Stimulated activated CD4-positive, alpha-beta T cell treated with anti-CD3 and anti-CD28 coated beads, Interleukin-4, amount 100 ng/mL, for 1 hour (primary cell): Measurements from ENCODE around the gene RPS28.
"Not testable (repeated sequence)": the region's sequence is repeated elsewhere in the genome, so short reads cannot be mapped to it uniquely, and the experiment has no call there.

Experiments
- DNase-seq: peaks from one replicate; pipeline ENCODE4 v3.0.0-alpha.2; 2020

RPS28 gene

DNA sequence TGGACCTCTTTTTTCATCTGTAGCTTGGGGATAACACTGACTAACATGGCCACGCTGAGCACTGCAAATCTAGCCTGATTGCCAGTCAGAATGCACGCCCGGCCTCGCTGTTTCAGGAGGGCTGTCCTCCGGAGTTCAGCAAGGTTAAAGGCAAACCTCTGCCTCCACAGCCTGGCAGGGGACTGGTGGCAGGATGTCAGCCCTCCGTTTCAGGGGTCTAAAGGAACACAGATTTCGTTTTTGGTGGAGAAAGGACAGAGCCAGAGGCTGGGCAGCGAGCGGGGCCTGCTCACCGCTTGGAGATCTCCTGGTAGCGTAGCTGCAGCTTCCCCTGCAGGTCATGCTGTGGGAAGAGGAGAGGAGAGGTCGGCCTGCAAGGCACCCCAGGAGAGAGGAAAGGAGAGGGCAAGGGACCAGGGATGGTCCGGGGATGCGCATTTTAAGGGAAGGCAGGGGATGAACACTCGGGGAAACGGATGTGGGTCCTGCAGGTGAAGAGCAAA is 681 bp upstream of the RPS28 start:
- DNase-seq = no peak

DNA sequence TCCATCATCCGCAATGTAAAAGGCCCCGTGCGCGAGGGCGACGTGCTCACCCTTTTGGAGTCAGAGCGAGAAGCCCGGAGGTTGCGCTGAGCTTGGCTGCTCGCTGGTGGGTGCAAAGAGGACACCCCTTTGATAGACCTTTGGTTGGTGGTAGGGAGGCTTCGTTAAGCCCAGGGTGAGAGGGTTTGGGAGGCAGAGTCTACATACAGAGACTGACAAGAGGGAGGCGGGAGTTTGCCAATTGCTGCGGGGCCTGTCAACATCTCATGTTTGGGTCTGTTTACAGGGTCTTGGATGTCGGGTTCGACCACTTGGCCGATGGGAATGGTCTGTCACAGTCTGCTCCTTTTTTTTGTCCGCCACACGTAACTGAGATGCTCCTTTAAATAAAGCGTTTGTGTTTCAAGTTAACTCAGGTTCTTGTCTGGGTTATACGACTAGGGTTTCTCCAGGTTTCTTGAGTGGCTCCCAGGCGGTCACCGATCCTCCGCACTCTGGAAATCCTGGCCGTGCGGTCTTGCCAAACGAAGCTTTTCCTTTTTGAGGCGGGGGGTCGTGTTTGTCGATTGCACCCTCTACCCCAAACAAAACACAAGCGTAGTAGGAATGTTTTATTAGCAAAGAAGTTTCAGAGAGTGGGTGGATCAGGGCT is 816 bp downstream of the RPS28 start:
- no peak for DNase-seq

DNA sequence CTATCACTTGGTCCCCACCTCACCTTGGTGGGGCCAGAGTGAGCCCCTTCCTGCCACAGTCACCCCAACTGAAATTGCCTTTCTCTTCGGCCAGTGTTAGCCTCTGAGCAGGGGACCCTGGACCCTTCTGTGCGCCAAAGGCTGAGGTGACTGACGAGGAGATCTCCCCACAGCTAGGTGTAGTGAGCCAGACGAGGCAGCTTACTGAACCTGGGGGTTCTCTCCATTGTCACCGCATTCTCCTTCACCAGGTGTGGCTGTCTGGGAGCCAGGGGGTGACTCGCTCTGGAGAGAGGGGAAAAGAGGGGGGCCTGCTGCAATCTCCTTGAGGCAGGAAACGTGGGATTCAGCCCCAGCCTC is 1.3 kb downstream of the RPS28 start:
- no peak for DNase-seq

DNA sequence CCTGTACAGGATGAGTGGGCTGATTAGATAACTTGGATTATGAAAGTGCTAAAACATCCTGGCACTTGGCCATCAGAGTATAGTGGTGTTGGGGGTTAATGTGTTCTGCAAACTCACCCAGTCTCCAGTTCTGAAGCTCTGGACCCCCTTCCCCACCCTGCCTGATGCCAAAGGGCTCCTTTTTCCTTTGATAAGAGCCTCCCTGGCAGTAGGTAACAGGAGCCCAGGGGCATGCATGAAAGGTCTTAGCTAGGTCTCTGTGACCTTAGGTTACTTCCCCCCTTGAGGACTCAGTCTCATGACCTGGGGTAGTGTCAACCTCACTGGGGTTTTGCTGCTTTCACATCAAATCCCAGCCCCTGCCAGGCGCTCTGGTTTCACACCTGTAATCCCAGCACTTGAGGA is 2.5 kb downstream of the RPS28 start:
- DNase-seq = no peak

DNA sequence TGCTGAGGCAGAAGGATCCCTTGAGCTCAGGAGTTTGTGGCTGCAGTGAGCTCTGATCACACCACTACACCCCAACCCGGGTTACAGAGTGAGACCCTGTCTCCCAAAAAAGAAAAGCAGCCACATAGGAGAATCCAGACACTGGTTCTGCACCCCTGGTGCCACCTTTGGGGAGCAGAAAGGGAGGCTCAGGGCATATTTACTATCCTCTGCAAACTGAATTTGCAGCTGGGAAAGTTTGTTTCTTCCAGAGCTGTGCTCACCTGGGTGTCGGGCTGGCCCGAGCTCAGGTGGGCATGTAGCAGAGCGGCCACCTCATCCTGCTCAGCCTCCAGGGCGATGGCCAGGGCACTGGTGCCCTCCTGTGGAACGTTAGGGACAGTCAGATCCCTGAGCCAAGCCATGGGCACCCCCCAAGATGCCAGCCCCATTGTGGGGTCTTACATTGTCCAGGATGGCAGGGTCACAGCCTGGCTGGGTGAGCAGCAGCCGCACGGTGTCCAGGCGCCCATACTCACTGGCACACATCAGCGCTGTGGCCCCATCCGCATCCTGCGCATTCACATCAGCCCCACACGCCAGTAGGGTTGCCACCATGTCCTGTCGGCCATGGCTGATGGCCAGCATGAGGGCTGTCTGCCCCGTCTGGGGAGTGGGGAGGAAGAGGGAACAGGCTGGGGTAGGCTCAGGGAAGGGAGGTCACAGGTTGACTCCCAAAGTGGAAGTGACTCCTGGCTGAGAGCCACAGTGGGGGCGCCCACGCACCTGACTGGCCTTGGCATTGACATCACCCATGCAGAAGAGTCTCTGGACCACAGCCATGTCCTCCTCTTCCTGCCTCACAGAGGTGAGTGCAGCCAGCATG is 3.1 kb downstream of the RPS28 start:
- DNase-seq = no peak

DNA sequence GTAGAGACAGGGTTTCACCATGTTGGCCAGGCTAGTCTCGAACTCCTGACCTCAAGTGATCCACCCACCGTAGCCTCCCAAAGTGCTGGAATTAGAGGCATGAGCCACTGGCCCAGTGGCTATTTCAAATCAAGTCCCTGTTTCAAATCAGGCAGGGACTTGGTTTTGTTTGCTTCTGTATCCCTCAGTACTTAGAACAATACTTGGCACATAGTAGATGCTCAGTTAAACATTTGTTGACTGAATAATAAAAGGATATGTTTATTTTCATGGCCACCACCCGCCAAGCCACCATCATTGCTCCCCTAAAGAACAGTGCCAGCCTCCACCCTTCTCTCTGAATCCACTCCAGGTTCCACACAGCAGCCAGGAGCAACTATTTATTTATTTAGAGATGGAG is 4.2 kb downstream of the RPS28 start:
- DNase-seq = no peak

DNA sequence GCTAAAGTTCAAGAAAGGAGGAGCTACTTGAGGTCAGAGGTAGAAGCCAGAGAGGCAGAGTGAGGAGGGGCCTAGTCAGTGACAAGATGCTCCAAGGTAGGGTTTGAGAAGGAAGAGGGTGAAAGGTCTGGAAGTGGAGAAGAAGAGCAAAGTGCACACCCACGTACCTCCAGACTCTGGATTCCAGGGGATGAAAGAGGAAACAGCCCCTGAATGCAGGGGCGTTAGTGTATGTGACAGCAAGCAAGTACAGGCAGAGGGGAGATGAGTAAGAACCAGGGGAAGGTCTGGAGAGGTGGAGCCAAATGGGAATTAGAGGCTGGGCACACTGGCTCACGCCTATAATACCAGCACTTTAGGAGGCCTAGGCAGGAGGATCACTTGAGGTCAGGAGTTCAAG is 8.7 kb downstream of the RPS28 start:
- no peak for DNase-seq

DNA sequence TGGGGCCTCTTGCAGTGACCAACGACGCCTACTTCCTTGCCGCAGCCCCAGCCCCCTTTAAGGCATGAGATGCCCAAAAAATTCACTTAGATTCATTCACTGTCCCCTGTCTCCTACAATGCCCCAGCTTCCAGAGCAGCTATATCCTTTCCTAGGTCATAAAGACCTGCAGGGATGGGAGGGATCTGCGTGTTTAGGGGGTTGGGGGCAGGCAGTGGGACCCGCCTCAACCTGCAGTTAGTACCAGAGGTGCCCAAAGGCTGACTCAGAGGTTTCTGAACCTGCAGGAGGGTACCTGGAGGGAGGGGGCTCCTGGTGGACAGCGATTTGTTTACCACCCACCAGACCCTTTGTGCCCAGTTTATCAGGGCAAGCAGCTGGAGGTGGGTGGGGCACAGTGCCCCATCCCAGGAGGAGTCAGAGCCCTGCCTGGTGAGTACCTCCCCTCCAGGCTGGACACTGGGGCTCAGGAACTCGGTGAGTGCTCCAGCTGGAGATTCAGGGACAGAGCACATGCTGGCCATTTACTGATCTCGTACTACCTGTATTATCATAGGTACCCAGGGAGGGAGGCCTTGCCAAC is 10.1 kb downstream of the RPS28 start:
- no peak for DNase-seq

DNA sequence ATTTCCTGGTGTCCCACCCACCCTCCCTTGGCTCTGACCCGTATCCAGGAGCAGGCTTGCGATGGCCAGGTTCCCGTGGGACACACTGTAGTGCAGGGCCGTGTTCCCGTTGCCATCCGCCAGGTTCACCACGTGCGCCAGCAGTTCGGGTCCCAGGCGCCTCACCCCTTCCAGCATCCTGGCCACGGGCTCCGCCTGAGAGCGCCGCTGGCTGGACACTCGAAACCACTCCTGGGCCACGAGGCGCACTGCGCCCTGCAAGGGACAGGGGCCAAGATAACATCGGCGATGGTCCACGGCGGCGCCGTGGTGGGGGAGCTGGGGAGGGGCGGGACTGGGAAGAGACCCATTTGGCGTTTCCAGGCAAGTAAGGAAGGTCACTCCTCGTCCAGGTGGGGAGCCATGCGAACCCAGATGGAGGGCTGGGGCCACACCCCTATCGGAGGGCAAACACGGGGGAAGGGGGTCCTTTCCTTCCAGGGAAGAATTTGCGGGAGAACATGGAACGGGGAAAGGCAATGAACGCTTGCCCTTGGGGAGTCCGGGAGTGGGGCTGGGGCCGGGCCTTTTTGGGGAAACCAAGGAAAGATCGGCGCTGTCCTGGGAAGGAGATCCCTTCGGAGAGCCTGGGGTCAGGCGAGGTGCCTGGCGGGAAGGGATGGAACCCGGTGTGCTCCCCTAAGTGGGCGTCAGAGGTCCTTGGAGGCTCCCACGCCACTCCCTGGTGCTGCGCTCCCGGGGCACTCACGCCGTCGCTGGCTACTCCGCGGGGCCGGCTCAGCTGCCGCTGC is 11.9 kb downstream of the RPS28 start:
- no peak for DNase-seq

DNA sequence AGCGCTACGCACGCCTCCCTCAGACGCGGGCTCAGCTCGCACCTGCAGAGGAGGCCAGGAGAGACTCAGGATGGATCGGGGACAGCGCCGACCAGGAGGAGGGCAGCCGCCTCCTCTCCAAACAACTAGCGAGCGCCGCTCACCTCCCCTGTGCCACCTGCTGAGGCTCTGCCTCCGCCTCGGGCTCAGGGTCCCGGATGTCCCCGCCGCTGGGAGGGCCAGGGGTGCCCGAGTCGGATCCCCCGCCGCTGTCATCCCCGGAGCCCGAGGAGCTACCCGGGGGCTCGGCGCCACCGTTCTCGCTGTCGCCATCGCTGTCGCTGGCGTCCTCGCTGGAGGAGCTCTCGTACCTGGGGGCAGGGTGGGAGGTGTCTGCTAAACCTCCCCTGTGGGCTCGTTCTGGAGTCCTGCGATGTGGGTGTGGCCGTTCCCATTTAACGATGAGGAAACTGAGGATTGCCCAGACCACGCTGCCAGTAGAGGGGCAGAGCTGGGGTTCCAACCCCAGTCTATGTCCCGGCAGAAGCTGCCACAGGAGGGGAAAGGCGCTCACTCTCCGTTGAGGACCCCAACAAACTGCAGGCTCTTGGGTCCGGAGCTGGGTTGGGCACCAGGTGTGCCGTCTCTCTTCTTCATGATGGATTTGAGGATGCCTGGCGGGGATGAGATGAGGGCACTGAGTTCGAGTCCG is 12.6 kb downstream of the RPS28 start:
- DNase-seq = no peak

DNA sequence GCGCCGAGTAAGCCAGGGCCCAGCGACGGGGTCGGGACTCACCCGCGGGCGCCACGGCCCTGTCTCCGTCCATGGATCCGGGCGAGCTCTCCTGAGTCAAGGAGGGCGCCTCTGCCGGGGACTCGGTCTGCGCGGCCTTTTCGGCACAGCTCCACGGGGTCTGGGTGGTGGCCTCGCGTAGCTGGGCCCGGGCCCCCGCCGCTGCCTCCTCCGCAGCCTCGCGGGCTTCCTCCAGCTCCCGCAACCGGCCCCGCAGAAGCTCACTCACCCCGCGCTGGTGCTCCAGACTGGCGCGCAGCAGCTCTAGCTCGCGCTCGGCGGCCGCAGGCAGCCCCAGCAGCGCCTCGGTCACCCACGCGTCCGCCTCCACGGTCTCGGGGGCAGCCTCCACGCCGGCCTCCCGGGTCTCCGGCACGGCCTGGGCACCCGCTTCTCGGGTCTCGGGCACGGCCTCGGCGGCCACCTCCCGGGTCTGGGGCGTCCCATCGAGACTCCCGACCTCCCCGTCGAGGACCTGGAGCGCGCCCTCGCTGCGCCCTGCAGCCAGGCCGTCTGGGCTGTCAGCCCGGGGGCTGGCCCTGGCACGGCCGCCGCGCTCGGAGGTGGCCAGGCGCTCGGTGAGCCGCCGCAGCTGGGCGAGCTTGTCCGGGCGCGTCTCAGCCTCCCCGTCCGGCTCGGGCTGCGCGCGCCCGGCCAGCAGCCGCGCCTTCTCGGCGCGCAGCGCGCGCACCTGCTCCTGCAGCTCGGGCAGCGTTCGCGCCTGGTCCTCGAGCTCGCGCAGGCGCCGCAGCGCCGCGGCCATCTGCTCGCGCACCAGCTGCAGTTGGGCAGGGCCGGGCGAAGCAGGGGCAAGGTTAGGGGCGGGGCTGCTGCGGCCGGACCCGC is 13.4 kb downstream of the RPS28 start:
- DNase-seq = no peak

DNA sequence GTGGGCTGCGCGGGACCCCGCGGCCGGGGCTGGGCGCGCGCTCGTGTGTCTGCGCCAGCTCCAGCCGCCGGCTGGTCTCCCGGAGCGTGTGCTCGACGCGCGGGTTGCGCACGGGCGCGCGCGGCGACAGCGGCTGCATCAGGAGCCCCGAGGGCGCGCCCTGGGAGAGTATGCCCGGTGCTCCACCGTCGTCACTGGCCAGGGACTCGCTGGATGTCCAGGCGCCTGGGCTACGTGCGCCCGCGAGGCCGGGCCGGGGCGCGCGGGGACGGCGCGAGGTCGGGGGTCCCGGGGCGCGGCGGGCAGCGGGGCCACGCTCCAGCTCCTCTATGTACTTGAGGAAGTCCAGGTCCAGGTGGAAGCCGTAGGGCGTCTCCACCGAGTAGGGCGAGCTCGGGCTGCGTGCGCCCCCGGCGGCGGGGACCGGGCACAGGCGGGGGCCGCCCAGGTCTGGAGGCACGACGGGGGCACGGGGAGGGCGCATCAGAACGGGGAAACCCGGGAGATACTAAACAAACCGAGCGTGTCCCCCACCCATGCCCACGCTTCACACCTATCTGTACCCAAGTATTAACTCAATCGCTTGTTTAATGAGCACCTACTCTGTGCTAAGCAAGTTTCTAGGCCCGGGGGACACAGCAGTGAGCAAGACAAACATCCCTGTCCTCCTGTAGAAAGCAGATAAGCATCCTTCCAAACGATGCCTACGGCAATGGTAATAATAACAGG is 14.2 kb downstream of the RPS28 start:
- DNase-seq = peak; percentile 39

DNA sequence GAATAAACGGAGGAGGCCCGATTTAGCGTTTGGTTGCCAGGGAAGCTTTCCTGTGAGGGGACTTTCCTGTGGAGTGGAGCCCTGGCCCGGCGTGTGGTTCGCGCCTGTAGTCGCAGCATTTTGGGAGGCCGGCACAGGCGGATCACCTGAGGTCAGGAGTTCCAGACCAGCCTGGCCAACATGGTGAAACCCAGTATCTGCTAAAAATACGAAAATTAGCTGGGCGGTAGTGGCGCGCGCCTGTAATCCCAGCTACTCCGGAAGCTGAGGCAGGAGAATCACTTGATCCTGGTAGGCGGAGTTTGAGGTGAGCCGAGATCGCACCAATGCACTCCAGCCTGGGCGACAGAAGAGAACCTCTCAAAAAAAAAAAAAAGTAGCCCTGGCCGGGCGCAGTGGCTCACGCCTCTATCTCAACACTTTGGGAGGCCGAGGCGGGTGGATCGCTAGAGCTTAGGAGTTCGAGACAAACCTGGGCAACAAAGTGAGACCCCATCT is 14.8 kb downstream of the RPS28 start:
- no peak for DNase-seq

DNA sequence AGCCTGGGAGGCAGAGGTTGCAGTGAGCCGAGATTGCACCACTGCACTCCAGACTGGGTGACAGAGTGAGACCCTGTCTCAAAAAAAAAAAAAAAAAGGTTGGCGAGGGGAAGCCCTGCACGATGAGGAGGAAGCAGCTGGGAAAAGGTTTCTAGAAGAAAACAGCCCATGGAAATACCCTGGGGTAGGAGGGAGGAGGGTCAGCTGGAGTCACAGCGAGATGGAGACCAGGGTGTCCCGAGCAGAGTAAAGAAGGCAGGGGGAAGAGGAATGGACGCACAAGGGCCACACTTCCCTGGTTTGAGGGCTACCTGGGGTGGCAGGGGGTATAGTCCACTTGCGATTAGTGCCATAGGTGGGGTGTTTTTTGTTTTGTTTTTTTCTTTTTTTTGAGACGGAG is 15.4 kb downstream of the RPS28 start:
- DNase-seq = no peak

DNA sequence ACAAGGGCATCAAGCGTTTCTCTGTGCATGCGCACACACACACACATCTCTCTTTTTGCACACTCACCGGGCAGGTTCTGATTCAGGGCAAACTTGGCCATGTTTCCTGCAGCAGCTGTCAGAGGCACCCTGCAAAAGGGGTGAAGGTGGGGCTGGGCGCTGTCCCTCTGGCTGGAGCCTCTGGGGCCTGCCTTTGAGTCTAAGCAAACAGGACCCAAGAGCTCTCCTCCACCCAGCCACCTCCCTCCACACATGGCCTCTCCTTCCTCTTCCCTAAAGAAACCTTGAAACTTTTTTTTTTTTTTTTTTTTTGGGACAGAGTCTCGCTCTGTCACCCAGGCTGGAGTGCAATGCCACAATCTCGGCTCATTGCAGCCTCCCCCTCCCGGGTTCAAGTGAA is 16.4 kb downstream of the RPS28 start:
- no peak for DNase-seq

DNA sequence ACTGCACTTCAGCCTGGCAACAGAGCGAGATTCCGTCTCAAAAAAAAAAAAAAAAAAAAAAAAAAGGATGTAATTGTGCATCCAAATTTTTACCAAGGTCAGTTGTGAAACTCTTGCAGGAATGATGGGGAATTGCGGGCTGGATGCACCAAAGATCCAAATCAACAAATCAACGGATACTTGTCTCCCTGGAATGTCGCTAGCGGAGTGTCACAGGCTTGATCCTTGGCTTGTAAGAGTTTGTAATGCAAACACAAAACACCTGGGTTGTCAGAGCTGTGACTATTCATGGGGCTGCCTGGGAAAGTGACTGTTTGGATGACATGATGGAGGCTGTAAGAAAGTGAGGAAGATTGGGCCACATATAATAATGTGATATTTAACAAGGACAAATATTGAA is 17.5 kb downstream of the RPS28 start:
- no peak for DNase-seq

DNA sequence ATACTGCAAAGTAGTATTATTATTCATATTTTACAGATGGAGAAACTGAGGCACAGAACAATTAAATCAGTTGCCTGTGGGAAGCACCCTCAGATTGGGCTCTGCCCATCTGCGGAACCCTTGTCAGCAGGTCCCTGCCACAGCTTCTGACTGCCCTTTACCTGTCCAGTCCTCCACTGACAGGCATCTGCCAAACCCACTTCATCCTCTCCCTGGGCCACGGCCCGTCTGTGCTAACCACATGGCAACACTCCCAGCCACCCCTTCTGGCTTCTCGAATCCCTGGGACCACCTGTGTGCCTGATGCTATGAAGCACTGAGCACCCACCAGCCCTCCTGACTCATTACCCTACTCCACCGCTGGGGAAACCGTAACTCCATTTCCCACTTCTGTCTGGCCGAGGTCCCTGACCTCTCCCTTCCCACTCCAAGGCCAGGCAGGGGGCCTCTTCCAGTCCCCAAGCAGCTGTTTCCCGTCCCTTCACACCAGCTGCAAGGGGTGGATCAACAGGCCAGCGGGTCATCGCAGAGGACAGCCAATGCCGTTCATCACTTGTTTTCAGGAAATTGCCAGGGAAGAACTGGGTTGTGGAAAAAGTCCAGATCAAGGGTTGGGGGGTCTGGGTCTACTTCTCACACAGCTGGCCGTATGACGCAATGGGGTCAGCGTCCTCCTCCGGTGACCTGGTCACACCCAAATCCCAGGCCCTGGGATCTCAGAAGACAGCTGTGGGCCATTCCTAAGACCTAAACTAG is 19.2 kb downstream of the RPS28 start:
- no peak for DNase-seq

DNA sequence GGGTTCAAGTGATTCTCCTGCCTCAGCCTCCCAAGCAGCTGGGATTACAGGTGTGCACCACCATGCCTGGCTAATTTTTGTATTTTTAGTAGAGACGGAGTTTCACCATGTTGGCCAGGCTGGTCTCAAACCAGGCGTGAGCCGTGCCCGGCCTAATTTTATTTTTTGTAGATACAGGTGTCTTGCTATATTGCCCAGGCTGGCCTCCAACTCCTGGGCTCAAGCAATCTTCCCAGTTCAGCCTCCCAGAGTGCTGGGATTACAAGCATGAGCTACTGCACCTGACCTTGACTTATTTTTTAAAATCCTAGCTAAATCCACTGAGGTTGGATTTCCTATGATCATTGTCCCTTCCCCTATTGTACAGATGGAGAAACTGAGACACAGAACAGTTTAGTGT is 20.2 kb downstream of the RPS28 start:
- not testable (repeated sequence) for DNase-seq

DNA sequence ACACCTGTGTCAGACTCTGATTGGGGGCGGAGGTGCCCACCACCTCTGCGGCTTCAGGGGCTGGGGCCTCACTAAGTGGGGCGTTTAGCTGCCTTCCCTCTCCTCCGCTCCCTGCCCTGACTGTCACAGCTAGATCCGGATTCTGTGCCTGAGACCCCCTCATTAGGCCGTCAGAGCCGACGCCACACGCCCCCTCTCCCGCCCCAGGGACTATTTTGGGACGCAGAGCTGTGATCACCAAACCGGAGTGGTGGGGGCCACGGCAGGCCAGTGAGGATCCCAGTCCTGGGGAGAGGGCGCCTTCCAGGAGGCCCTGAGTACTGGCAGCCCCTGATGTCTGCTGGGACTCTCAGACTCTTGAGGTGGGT is 21.0 kb downstream of the RPS28 start:
- no peak for DNase-seq
